Measurements from ENCODE around the gene TMEM11. TPM values are rescaled to one million over a fixed set of nuclear protein-coding genes. Genes with fewer than 3 reads are reported as not detected.

Gene TMEM11
- total and polyA plus RNA-seq, 2 donors from 2014 or later = 17.4 to 34.2 TPM

DNA sequence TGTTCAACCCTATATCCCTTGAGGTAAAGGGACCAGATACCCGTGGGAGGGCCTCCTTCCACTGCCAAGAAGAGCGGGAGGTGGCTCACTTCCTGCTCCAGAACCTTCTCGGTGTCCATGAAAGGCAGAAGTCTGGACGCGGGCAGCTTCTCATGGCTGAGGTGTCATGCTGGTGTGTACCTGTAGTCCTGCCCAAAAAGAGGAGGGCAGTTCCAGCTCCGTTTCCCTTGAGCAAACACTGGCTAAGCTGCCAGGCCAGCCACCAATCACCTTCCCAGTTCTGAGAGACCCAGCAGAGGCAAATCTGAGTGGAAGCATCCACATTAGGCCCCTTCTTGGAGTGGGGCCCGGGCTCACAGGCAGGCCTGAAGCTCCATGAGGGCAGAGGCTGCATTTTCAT lies 5.6 kb downstream of the TMEM11 start:
- FAIRE-seq = no peak
- H3K27me3 ChIP-seq (ENCODE audit: control insufficient read depth, insufficient read depth, low read length) = no peaks in the 10 kb centered on the region
- TF ChIP-seq, protein P1, sequence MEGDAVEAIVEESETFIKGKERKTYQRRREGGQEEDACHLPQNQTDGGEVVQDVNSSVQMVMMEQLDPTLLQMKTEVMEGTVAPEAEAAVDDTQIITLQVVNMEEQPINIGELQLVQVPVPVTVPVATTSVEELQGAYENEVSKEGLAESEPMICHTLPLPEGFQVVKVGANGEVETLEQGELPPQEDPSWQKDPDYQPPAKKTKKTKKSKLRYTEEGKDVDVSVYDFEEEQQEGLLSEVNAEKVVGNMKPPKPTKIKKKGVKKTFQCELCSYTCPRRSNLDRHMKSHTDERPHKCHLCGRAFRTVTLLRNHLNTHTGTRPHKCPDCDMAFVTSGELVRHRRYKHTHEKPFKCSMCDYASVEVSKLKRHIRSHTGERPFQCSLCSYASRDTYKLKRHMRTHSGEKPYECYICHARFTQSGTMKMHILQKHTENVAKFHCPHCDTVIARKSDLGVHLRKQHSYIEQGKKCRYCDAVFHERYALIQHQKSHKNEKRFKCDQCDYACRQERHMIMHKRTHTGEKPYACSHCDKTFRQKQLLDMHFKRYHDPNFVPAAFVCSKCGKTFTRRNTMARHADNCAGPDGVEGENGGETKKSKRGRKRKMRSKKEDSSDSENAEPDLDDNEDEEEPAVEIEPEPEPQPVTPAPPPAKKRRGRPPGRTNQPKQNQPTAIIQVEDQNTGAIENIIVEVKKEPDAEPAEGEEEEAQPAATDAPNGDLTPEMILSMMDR (IDR thresholded peaks at IDR 0.05; ENCODE audit: borderline replicate concordance, extremely low read depth, insufficient read depth) = no peak
- no peaks in the 10 kb centered on the region for H3K36me3 ChIP-seq (ENCODE audit: control insufficient read depth in 2 of 3, insufficient read depth in 3 of 3, low read length in 3 of 3)
- H3K27ac ChIP-seq (ENCODE audit: low read depth in 2 of 2, low read length in 2 of 2) = no peak overlapping the region
- intact Hi-C loops (cut with DNase I) = no loop called here
- H3K9ac ChIP-seq (ENCODE audit: low read length in 3 of 3) = no peak overlapping the region
- H3K4me3 ChIP-seq (ENCODE audit: low read length in 3 of 3) = no peak overlapping the region
- DNase-seq = no peak
- peaks cover 2 to 32% (median 17%) of the 10 kb centered on the region in 3 donors for H3K4me1 ChIP-seq (ENCODE audit: control insufficient read depth in 2 of 3, insufficient read depth in 2 of 3, low read depth in 1 of 3, low read length in 3 of 3)
- no peaks in the 10 kb centered on the region for H3K9me3 ChIP-seq (ENCODE audit: control insufficient read depth in 2 of 3, insufficient read depth in 1 of 3, low read length in 3 of 3)

- H3K4me1 ChIP-seq (ENCODE audit: control insufficient read depth in 2 of 3, insufficient read depth in 2 of 3, low read depth in 1 of 3, low read length in 3 of 3) = peaks cover 0 to 11% (median 0%) of the 10 kb centered on the region in 3 donors
- H3K27ac ChIP-seq (ENCODE audit: low read depth in 2 of 2, low read length in 2 of 2) = no peak overlapping the region
- no peaks in the 10 kb centered on the region for H3K27me3 ChIP-seq (ENCODE audit: control insufficient read depth, insufficient read depth, low read length)
- H3K9me3 ChIP-seq (ENCODE audit: control insufficient read depth in 2 of 3, insufficient read depth in 1 of 3, low read length in 3 of 3) = no peaks in the 10 kb centered on the region
- DNase-seq = no peak
- no peak for FAIRE-seq
- H3K9ac ChIP-seq (ENCODE audit: low read length in 3 of 3) = no peak overlapping the region
- TF ChIP-seq, protein P1 (IDR thresholded peaks at IDR 0.05; ENCODE audit: borderline replicate concordance, extremely low read depth, insufficient read depth) = no peak
- intact Hi-C loops (cut with DNase I) = no loop called here
- H3K4me3 ChIP-seq (ENCODE audit: low read length in 3 of 3) = no peak overlapping the region
- H3K36me3 ChIP-seq (ENCODE audit: control insufficient read depth in 2 of 3, insufficient read depth in 3 of 3, low read length in 3 of 3) = no peaks in the 10 kb centered on the region
Measured at GRCh38 chr17:21204935-21205334, 9.0 kb downstream of the TMEM11 start.

GRCh38 chr17:21202512-21202911 lies 11.4 kb downstream of the TMEM11 start:
- peaks cover 0 to 7% (median 0%) of the 10 kb centered on the region in 3 donors for H3K4me1 ChIP-seq (ENCODE audit: control insufficient read depth in 2 of 3, insufficient read depth in 2 of 3, low read depth in 1 of 3, low read length in 3 of 3)
- DNase-seq (no peak), FAIRE-seq (no peak)
- TF ChIP-seq, protein P1 (IDR thresholded peaks at IDR 0.05; ENCODE audit: borderline replicate concordance, extremely low read depth, insufficient read depth) = no peak
- no peak overlapping the region for H3K27ac ChIP-seq (ENCODE audit: low read depth in 2 of 2, low read length in 2 of 2)
- no peaks in the 10 kb centered on the region for H3K9me3 ChIP-seq (ENCODE audit: control insufficient read depth in 2 of 3, insufficient read depth in 1 of 3, low read length in 3 of 3)
- no peaks in the 10 kb centered on the region for H3K27me3 ChIP-seq (ENCODE audit: control insufficient read depth, insufficient read depth, low read length)
- H3K9ac ChIP-seq (ENCODE audit: low read length in 3 of 3) = no peak overlapping the region
- H3K4me3 ChIP-seq (ENCODE audit: low read length in 3 of 3) = no peak overlapping the region
- peaks cover 0 to 5% (median 0%) of the 10 kb centered on the region in 3 donors for H3K36me3 ChIP-seq (ENCODE audit: control insufficient read depth in 2 of 3, insufficient read depth in 3 of 3, low read length in 3 of 3)
- intact Hi-C loops (cut with DNase I) = no loop called here

GRCh38 chr17:21201874-21202273 lies 12.1 kb downstream of the TMEM11 start:
- no peak overlapping the region for H3K27ac ChIP-seq (ENCODE audit: low read depth in 2 of 2, low read length in 2 of 2)
- peaks cover 0 to 5% (median 0%) of the 10 kb centered on the region in 3 donors for H3K36me3 ChIP-seq (ENCODE audit: control insufficient read depth in 2 of 3, insufficient read depth in 3 of 3, low read length in 3 of 3)
- no peak overlapping the region for H3K4me3 ChIP-seq (ENCODE audit: low read length in 3 of 3)
- intact Hi-C loops (cut with DNase I) = no loop called here
- TF ChIP-seq, protein P1 (IDR thresholded peaks at IDR 0.05; ENCODE audit: borderline replicate concordance, extremely low read depth, insufficient read depth) = no peak
- no peaks in the 10 kb centered on the region for H3K9me3 ChIP-seq (ENCODE audit: control insufficient read depth in 2 of 3, insufficient read depth in 1 of 3, low read length in 3 of 3)
- no peaks in the 10 kb centered on the region for H3K27me3 ChIP-seq (ENCODE audit: control insufficient read depth, insufficient read depth, low read length)
- H3K4me1 ChIP-seq (ENCODE audit: control insufficient read depth in 2 of 3, insufficient read depth in 2 of 3, low read depth in 1 of 3, low read length in 3 of 3) = peaks cover 0 to 7% (median 0%) of the 10 kb centered on the region in 3 donors
- no peak for DNase-seq
- FAIRE-seq = no peak
- no peak overlapping the region for H3K9ac ChIP-seq (ENCODE audit: low read length in 3 of 3)
